HepG2 (cell line): ENCODE data around the gene CALU. TPM values are rescaled to one million over a fixed set of nuclear protein-coding genes. Genes with fewer than 3 reads are reported as not detected.

Experiments
- HNRNPL ChIP-seq: fragments of 200-400 bp; formaldehyde crosslinking; IDR thresholded peaks from 2 replicates; pipeline ENCODE4 v1.6.1; 2017; ENCODE audit warnings: mild to moderate bottlenecking, low read depth, low read length
- KDM5B ChIP-seq: sonication (generic); formaldehyde crosslinking; IDR thresholded peaks from 2 replicates; pipeline ENCODE4 v1.4.0; 2020; ENCODE audit warnings: missing genetic modification reagents, mild to moderate bottlenecking, borderline replicate concordance
- ZC3H4 ChIP-seq: sonication (generic); formaldehyde crosslinking; IDR thresholded peaks from 2 replicates; pipeline ENCODE4 v1.4.0; 2020; ENCODE audit warnings: missing genetic modification reagents, borderline replicate concordance
- ZNF20 ChIP-seq: sonication (generic); formaldehyde crosslinking; IDR thresholded peaks from 2 replicates; pipeline ENCODE4 v1.4.0; 2020; ENCODE audit warnings: mild to moderate bottlenecking, moderate library complexity, missing genetic modification reagents
- ZNF577 ChIP-seq: sonication (generic); formaldehyde crosslinking; IDR thresholded peaks from 2 replicates; pipeline ENCODE4 v1.4.0; 2020; ENCODE audit warnings: mild to moderate bottlenecking, low read depth, missing genetic modification reagents, borderline replicate concordance
- ZNF605 ChIP-seq: sonication (generic); formaldehyde crosslinking; IDR thresholded peaks from 2 replicates; pipeline ENCODE4 v1.8.0; 2022; ENCODE audit warnings: mild to moderate bottlenecking, missing genetic modification reagents
- ZNF782 ChIP-seq: sonication (generic); formaldehyde crosslinking; IDR thresholded peaks from 2 replicates; pipeline ENCODE4 v1.4.0; 2020; ENCODE audit warnings: missing genetic modification reagents, mild to moderate bottlenecking, borderline replicate concordance
- polyA plus RNA-seq, 8 experiments: library from polyadenylated mRNA; depleted of rRNA in 3 of 8; stranded (reverse) in 7 of 8; unstranded in 1 of 8; fragments of >200 nt; fragmentation: Illumina TruSeq in 4 of 8; extraction: Trizol in 4 of 8; gene quantifications; 2 replicates each; pipeline versions ENCODE4 v1.2.1 to v1.2.3, GENCODE V29; 2011 to 2016; ENCODE audit warnings: low read depth in 4 of 8, missing spikeins in 1 of 8, mixed read lengths in 1 of 8; ENCODE audit not compliant: insufficient read depth in 1 of 8
- total RNA-seq, 5 experiments: library from RNA; depleted of rRNA; stranded (reverse); fragments of >200 nt; fragmentation: Illumina TruSeq; extraction: Trizol; gene quantifications; 2 replicates each; pipeline ENCODE4 v1.2.3, GENCODE V29; 2016; ENCODE audit warnings: low read depth in 1 of 5
- TF ChIP-seq, protein P1 (sequence below): sonication (generic); formaldehyde crosslinking; IDR thresholded peaks from 2 replicates; pipeline ENCODE4 v1.4.0; 2020; ENCODE audit warnings: missing genetic modification reagents
- TF ChIP-seq, protein P2 (sequence below): sonication (generic); formaldehyde crosslinking; conservative IDR thresholded peaks from 2 replicates; pipeline ENCODE4 v1.4.0; 2020; ENCODE audit warnings: mild to moderate bottlenecking, missing genetic modification reagents, moderate library complexity
- TF ChIP-seq, protein P3 (sequence below), 2 experiments: sonication (generic) in 1 of 2; formaldehyde crosslinking in 1 of 2; IDR thresholded peaks; 2 replicates each; pipeline versions ENCODE4 v1.4.0 to v1.6.1; 2018 to 2020; ENCODE audit warnings: missing genetic modification reagents in 2 of 2, borderline replicate concordance in 1 of 2, low read depth in 1 of 2, mild to moderate bottlenecking in 1 of 2, missing biosample characterization in 1 of 2
- TF ChIP-seq, protein P4 (sequence below): sonication (generic); formaldehyde crosslinking; IDR thresholded peaks from 2 replicates; pipeline ENCODE4 v1.5.1; 2020; ENCODE audit warnings: mild to moderate bottlenecking, missing genetic modification reagents, borderline replicate concordance

Gene CALU
- total and polyA plus RNA-seq, 2 of the 13 experiments (the other 11 are each of a cell fraction or from before 2014, with no cell fraction given), result 198 to 252 TPM

DNA sequence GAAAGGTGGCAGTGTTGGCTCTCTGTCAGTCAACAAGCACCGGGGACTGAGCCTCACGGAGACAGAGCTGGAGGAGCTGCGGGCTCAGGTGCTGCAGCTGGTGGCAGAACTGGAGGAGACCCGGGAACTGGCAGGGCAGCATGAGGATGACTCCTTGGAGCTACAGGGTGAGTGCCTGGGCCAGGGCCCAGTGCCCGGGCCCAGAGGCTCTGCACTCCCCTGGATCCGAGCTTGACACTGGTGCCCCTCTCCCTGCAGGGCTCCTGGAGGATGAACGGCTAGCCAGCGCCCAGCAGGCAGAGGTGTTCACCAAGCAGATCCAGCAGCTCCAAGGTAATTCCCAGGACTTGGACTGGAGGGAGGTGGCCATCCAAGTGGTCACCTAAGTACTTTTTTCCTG, 55.3 kb downstream of the CALU start (continued):
- TF ChIP-seq ZNF577 (CRISPR knock-in tag) (no peak), ZNF20 (CRISPR knock-in tag) (no peak), HNRNPL (no peak), ZNF782 (no peak), KDM5B (CRISPR knock-in tag) (no peak), ZNF605 (CRISPR knock-in tag) (no peak), ZC3H4 (CRISPR knock-in tag) (no peak)
- TF ChIP-seq, protein P1, sequence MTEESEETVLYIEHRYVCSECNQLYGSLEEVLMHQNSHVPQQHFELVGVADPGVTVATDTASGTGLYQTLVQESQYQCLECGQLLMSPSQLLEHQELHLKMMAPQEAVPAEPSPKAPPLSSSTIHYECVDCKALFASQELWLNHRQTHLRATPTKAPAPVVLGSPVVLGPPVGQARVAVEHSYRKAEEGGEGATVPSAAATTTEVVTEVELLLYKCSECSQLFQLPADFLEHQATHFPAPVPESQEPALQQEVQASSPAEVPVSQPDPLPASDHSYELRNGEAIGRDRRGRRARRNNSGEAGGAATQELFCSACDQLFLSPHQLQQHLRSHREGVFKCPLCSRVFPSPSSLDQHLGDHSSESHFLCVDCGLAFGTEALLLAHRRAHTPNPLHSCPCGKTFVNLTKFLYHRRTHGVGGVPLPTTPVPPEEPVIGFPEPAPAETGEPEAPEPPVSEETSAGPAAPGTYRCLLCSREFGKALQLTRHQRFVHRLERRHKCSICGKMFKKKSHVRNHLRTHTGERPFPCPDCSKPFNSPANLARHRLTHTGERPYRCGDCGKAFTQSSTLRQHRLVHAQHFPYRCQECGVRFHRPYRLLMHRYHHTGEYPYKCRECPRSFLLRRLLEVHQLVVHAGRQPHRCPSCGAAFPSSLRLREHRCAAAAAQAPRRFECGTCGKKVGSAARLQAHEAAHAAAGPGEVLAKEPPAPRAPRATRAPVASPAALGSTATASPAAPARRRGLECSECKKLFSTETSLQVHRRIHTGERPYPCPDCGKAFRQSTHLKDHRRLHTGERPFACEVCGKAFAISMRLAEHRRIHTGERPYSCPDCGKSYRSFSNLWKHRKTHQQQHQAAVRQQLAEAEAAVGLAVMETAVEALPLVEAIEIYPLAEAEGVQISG, result no peak
- TF ChIP-seq, protein P2, sequence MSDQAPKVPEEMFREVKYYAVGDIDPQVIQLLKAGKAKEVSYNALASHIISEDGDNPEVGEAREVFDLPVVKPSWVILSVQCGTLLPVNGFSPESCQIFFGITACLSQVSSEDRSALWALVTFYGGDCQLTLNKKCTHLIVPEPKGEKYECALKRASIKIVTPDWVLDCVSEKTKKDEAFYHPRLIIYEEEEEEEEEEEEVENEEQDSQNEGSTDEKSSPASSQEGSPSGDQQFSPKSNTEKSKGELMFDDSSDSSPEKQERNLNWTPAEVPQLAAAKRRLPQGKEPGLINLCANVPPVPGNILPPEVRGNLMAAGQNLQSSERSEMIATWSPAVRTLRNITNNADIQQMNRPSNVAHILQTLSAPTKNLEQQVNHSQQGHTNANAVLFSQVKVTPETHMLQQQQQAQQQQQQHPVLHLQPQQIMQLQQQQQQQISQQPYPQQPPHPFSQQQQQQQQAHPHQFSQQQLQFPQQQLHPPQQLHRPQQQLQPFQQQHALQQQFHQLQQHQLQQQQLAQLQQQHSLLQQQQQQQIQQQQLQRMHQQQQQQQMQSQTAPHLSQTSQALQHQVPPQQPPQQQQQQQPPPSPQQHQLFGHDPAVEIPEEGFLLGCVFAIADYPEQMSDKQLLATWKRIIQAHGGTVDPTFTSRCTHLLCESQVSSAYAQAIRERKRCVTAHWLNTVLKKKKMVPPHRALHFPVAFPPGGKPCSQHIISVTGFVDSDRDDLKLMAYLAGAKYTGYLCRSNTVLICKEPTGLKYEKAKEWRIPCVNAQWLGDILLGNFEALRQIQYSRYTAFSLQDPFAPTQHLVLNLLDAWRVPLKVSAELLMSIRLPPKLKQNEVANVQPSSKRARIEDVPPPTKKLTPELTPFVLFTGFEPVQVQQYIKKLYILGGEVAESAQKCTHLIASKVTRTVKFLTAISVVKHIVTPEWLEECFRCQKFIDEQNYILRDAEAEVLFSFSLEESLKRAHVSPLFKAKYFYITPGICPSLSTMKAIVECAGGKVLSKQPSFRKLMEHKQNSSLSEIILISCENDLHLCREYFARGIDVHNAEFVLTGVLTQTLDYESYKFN (CRISPR knock-in tag), result no peak
- TF ChIP-seq, protein P3, sequence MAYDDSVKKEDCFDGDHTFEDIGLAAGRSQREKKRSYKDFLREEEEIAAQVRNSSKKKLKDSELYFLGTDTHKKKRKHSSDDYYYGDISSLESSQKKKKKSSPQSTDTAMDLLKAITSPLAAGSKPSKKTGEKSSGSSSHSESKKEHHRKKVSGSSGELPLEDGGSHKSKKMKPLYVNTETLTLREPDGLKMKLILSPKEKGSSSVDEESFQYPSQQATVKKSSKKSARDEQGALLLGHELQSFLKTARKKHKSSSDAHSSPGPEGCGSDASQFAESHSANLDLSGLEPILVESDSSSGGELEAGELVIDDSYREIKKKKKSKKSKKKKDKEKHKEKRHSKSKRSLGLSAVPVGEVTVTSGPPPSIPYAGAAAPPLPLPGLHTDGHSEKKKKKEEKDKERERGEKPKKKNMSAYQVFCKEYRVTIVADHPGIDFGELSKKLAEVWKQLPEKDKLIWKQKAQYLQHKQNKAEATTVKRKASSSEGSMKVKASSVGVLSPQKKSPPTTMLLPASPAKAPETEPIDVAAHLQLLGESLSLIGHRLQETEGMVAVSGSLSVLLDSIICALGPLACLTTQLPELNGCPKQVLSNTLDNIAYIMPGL (CRISPR knock-in tag; IDR thresholded peaks at IDR 0.05; ENCODE audit: borderline replicate concordance in 1 of 2, low read depth in 1 of 2), result no peak
- TF ChIP-seq, protein P4, sequence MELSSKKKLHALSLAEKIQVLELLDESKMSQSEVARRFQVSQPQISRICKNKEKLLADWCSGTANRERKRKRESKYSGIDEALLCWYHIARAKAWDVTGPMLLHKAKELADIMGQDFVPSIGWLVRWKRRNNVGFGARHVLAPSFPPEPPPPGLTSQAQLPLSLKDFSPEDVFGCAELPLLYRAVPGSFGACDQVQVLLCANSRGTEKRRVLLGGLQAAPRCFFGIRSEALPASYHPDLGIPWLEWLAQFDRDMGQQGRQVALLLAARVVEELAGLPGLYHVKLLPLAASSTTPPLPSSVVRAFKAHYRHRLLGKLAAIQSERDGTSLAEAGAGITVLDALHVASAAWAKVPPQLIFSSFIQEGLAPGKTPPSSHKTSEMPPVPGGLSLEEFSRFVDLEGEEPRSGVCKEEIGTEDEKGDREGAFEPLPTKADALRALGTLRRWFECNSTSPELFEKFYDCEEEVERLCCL (CRISPR knock-in tag), result no peak
